GM18907 (cell line): Measurements from ENCODE around the gene AIRE.

ENCODE experiments used
- ATAC-seq: cut with Tn5 transposase; IDR thresholded peaks from one replicate; pipeline ENCODE4 v1.9.1; 2021; ENCODE audit warnings: mild to moderate bottlenecking, moderate library complexity; ENCODE audit not compliant: unreplicated experiment

AIRE gene

GRCh38 chr21:44322621-44323325, 37.1 kb downstream of the AIRE start:
- no peak for ATAC-seq

- ATAC-seq, result no peak
Measured at GRCh38 chr21:44323591-44323990, 37.9 kb downstream of the AIRE start.

- ATAC-seq, result no peak
Measured at GRCh38 chr21:44324106-44324853, 38.6 kb downstream of the AIRE start.

- no peak for ATAC-seq
Measured at GRCh38 chr21:44324854-44325107, 39.1 kb downstream of the AIRE start.

- no peak for ATAC-seq
Measured at GRCh38 chr21:44325386-44326271, 40.0 kb downstream of the AIRE start.

GRCh38 chr21:44326272-44326647, 40.6 kb downstream of the AIRE start:
- ATAC-seq, result no peak

- ATAC-seq, result no peak
Measured at GRCh38 chr21:44326716-44327602, 41.3 kb downstream of the AIRE start.

GRCh38 chr21:44327603-44327974, 41.9 kb downstream of the AIRE start:
- no peak for ATAC-seq

GRCh38 chr21:44328242-44328895, 42.7 kb downstream of the AIRE start:
- no peak for ATAC-seq

DNA sequence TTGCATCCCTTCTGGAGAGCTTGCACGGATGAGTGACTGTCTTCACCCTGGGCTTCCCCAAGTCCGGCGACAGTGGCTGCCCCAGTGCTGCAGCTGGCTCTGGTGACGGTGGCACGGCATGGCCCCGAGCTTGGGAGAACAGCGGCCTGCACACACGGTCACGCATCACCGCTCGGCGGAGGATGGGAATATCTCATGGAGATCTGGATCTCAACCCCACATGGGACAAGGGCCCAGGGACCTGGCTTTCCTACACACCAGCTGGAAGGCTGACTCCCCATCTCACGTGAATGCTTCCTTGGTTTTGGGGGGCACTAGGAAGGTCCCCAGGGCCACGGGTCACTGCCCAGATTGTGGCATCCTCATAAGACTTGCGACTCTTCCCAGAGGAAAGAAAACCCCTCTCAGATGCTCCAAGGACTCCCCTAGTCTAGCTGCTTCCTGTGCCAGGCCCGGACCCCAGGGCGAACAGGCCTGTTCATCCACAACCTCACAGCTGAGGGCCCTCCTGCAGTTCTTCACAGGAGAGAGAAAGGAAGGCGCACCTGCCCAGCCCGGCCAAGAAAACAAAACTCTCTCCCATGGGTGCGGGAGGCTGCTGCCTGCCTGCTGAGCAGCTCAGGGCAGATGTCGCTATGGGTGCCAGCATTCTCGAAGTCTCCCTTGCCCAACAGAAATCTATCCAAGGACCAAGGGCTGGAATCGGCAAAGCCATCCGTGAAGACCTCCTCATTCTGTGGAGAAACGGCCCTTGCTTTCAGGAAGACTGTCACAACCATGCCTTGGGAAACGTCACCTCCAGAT, 43.6 kb downstream of the AIRE start:
- no peak for ATAC-seq

DNA sequence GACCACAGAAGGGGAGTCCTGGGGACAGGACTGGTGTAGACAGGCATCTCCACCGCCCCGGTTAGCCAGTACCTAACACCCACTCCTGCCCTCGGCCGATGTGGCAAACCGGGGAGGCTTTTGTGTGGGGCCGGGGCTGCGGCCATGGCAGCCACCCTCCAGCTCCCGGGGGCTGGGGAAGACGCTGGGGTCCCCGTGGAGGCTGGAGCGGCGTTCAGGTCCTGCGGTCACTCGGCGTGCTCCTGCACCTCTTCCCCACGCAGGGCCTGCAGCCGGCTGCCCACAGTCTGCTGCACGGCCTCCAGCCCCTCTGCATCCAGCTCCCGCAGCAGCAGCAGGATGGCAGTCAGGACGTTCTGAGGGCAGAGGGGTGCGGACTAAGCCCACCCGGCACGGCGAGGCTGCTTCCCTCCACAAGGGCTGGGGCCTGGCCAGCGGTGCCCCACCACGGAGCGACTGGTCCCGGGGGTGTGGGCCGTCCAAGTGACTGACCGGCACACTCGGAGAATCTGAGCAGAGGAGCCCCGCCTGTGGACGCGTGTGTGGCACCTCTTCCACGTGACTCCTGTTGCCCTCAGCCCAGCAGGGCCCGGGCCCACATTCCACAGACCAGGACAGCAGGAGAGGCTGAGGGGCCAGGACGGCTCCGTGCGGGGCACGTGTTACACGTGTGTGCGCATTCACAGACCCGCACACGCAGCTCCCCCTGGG, 44.5 kb downstream of the AIRE start:
- no peak for ATAC-seq

DNA sequence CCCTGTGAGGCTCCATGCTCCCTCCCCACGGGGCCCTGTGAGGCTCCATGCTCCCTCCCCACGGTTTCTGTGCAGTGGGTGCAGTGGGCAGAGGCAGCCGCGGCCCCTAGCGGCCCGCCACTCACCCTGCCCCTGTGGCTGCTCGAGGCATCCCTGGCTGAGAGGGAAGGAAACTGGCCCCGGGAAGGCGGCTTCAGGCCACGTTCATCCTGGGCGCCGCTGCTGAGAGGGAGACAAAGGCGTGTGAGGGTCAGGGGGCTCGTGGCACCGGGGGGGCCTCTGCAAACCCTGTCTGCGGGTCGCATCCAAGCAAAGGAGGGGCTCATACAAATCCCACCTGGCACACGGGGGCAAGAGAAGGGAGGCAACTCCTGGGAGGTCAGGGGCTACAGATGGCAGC, 45.0 kb downstream of the AIRE start:
- ATAC-seq, result no peak

DNA sequence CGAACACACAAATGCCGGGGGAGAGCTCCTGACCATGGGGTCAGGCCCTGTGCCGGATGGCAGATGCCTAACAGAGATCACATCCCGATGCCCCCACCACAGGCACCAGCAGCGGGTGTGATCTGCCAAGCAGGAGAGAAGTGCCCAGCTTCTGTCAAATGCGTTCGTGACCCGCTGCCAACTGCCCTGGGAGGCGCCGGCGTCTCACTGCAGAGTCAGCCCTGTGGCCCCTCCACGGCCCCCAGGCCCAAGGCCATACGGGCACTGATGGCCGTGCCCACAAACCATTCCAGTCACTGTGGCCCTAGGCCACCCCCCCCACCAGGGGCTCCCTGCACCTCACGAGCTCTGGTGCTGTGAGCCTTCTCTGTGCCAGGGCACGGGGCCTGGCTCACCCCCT, 45.5 kb downstream of the AIRE start:
- ATAC-seq, result no peak

DNA sequence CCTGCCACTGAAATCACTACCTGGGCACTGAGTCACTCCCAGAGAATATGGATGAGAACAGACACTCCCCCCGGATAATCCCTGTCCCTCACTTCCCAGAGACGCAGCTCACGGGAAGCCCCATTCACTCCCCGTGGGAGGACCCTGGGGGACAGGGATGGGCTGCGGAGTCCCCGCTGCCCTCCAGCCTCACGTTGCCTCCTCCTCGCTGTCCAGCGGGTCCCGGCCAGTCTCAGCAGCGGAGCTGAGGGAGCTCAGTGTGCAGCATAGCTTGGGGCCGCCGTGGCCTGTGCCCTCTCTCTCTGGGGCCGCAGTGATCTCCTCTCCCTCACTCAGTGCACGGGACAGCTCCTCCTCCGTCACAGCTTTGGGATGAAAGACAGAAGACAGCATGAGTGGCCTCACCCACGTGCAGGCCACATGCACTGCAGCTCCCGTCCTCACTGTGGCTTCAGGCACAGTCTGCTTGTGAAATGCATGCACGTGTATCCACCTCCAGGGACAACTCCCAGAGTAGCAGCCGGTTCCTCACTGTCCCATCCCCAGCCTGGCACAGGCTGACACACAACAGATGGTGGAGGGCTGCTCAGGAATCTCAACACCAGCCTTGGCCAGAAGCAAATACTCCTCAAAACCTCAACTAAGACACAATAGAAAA, 46.1 kb downstream of the AIRE start:
- no peak for ATAC-seq

GRCh38 chr21:44332383-44332782, 46.7 kb downstream of the AIRE start:
- ATAC-seq, result no peak

DNA sequence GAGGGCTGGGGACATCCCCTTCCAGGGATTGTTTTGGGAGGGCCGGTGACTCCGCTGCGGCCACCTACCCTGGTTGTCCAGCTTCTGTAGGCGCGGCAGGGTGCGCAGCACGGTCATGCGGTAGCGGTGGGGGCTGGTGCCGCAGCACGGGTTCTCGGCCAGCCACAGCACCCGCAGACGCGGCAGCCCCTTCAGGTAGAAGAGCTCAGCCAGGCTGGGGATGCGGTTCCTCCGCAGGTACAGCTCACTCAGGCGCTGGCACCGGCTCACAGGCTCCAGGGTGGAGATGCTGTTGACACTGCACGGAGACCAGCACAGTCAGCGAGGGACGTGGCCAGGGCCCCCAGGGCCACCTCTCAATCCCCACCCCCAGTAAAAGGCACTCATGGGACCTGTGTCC, 47.3 kb downstream of the AIRE start:
- ATAC-seq, result no peak

GRCh38 chr21:44333509-44334328, 48.0 kb downstream of the AIRE start:
- no peak for ATAC-seq
